ENCODE data around the gene KCNH5.

Gene KCNH5, protein sequence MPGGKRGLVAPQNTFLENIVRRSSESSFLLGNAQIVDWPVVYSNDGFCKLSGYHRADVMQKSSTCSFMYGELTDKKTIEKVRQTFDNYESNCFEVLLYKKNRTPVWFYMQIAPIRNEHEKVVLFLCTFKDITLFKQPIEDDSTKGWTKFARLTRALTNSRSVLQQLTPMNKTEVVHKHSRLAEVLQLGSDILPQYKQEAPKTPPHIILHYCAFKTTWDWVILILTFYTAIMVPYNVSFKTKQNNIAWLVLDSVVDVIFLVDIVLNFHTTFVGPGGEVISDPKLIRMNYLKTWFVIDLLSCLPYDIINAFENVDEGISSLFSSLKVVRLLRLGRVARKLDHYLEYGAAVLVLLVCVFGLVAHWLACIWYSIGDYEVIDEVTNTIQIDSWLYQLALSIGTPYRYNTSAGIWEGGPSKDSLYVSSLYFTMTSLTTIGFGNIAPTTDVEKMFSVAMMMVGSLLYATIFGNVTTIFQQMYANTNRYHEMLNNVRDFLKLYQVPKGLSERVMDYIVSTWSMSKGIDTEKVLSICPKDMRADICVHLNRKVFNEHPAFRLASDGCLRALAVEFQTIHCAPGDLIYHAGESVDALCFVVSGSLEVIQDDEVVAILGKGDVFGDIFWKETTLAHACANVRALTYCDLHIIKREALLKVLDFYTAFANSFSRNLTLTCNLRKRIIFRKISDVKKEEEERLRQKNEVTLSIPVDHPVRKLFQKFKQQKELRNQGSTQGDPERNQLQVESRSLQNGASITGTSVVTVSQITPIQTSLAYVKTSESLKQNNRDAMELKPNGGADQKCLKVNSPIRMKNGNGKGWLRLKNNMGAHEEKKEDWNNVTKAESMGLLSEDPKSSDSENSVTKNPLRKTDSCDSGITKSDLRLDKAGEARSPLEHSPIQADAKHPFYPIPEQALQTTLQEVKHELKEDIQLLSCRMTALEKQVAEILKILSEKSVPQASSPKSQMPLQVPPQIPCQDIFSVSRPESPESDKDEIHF

DNA sequence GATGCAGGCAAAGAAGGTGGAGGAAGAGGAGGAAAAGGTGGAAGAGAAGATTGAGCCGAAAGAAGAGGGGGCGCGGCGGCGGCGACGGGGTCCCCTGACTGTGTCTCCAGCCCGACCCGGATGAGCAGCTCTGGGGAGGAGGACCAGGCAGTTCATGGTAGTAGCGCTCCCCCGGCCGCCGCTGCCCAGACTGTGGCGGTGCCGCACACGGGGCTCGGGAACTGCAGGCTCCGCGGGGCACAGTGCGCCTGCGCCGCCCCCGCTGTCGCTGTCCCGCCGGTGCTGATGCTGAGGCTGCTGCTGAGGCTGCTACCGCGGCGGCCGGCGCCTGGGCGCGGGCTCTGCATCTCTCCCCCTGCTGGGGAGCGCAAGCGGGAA lies at the start of gene KCNH5:
Gene KCNH5, minus strand, starts transcription at position 225 of the 378 bp plus-strand sequence. CDS start 272 bp downstream, outside the sequence.
- TF ChIP-seq, protein P1, sequence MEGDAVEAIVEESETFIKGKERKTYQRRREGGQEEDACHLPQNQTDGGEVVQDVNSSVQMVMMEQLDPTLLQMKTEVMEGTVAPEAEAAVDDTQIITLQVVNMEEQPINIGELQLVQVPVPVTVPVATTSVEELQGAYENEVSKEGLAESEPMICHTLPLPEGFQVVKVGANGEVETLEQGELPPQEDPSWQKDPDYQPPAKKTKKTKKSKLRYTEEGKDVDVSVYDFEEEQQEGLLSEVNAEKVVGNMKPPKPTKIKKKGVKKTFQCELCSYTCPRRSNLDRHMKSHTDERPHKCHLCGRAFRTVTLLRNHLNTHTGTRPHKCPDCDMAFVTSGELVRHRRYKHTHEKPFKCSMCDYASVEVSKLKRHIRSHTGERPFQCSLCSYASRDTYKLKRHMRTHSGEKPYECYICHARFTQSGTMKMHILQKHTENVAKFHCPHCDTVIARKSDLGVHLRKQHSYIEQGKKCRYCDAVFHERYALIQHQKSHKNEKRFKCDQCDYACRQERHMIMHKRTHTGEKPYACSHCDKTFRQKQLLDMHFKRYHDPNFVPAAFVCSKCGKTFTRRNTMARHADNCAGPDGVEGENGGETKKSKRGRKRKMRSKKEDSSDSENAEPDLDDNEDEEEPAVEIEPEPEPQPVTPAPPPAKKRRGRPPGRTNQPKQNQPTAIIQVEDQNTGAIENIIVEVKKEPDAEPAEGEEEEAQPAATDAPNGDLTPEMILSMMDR (IDR thresholded peaks at IDR 0.05), result no peak

DNA sequence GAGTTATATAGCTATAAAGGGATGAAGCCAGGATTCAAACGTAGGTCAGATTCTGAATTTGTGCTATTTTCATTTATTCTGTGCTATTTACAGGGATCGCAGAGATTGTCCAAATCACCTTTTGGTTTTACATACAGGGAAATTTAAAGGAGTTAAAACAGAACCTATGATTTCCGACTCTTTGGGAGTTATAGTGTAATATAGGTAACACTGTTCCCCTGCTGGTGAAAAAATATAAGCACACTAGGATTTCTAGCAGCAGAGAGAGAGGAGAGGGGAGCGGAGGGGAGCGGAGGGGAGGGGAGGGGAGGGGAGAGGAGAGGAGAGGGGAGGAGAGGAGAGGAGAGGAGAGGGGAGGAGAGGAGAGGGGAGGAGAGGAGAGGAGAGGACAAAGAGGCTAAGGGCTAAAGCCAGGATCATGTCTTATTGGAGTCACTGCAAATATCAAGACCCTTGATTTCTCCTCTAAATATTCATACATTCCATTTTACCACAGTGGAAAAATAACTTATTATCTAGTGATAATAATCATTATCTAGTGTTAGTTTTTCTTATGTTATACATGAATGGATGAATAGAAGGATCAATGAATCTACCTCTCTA lies 46.2 kb upstream of the KCNH5 start:
- TF ChIP-seq, protein P1 (IDR thresholded peaks at IDR 0.05), result no peak

DNA sequence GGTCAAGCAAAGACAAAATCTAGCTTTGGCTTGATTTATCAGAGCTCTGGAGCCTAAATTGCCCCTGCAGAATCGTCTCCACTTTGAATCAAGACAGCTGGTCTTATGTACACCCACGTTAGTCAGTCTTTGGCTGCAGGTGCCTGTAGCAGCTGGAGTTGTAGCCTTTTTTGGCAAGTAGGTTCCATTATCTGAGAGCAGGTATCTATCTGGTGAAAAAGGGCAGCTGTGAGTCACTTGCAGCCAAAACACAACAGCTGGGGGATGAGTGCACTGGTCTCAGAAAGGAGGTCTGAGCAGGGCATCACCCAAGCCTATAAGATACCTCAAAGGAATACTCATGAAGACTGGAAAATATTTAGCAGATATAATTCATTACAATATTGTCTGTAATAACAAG lies 43.6 kb upstream of the KCNH5 start:
- TF ChIP-seq, protein P1 (IDR thresholded peaks at IDR 0.05), result no peak

DNA sequence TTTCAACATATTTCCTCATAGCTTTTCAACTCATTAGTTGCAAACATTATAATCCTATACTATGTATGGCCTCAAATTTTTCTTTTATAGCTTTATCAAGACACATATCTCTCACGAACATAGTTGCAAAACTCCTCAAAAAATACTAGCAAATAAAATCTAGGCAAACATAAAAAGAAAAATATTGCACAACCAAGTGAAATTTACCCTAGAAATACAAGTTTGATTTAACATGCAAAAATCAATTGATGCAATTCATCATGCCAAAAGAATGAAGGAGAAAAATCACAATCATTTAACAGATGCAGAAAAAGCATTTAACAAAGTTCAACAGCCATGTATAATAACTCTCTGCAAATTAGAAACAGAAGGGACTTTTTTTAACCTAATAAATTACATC lies 33.3 kb upstream of the KCNH5 start:
- TF ChIP-seq, protein P1 (IDR thresholded peaks at IDR 0.05), result no peak

DNA sequence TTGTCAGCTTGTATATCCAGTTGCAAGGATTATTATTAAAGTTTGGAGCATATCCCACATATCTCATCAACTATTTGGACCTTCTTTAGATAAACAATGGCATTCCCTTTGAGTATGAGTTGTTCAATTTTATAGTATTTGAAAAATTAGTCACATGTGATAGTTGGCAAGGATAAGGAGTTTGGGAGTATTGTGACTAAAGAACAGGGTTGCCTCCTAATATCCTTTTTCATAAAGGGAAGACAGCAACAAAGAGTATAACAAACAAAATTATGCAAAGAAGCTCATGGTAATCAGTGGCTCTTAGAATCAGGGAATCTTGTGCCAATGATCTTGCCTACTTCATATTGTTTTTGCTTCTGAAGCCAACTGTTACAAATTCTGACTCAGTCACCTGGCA lies 31.2 kb upstream of the KCNH5 start:
- TF ChIP-seq, protein P1 (IDR thresholded peaks at IDR 0.05), result no peak

DNA sequence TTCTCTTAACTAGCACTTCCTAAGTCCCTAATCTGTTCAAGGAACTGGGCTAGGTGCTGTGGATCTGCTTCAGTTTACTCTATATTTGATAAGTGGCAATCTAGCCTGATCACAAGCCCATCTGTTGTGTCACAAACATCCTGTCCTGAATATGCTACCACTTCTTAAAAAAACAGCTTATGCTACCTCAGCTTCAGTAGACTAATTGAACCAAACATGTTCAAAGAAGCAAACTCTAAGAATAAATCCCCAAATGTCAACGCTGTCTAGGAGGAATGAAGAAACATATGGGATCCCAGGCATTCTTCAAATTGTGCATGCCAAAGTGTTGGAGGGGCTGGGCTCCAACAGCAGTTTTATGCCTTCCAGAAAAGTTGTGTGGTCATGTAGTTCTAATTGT lies 10.4 kb upstream of the KCNH5 start:
- TF ChIP-seq, protein P1 (IDR thresholded peaks at IDR 0.05), result no peak

DNA sequence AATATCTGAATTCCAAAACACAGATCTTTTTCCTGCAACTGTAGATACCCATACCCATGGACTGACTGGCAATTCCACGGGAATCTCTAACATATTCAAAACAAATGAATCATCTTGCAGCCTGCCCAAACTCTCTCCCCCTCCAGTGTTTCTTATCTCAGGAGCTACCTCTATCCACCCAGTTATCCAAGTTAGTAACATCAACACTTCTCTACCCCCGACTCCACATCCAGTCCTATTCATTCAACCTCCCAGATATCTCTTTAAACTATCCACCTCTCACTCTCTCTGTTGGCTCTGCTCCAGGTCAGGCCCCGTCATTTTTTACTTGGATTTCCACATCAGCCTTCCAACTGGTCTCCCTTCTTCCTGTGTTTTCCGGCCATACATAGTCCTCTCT lies 6.7 kb upstream of the KCNH5 start:
- TF ChIP-seq, protein P1 (IDR thresholded peaks at IDR 0.05), result no peak
